ENCODE results near the gene B3GALT4.
"Not testable (repeated sequence)": the region's sequence is repeated elsewhere in the genome, so short reads cannot be mapped to it uniquely, and the experiment has no call there.

The B3GALT4 gene

GRCh38 chr6:33277663-33278391, 904 bp downstream of the B3GALT4 start:
- in situ Hi-C loops (cut with HindIII; ENCODE audit: low sequenced_read_pairs) = no loop called here
- TF ChIP-seq, protein P1, sequence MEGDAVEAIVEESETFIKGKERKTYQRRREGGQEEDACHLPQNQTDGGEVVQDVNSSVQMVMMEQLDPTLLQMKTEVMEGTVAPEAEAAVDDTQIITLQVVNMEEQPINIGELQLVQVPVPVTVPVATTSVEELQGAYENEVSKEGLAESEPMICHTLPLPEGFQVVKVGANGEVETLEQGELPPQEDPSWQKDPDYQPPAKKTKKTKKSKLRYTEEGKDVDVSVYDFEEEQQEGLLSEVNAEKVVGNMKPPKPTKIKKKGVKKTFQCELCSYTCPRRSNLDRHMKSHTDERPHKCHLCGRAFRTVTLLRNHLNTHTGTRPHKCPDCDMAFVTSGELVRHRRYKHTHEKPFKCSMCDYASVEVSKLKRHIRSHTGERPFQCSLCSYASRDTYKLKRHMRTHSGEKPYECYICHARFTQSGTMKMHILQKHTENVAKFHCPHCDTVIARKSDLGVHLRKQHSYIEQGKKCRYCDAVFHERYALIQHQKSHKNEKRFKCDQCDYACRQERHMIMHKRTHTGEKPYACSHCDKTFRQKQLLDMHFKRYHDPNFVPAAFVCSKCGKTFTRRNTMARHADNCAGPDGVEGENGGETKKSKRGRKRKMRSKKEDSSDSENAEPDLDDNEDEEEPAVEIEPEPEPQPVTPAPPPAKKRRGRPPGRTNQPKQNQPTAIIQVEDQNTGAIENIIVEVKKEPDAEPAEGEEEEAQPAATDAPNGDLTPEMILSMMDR (IDR thresholded peaks at IDR 0.05; ENCODE audit: low read depth, low read length) = no peak
- DNase-seq (ENCODE audit: low read depth, low spot score) = no peak
- H3K4me3 ChIP-seq (ENCODE audit: low read depth, low read length) = peak overlapping the region; percentile 41

GRCh38 chr6:33278392-33278741, 1.4 kb downstream of the B3GALT4 start:
- no peak overlapping the region for H3K4me3 ChIP-seq (ENCODE audit: low read depth, low read length)
- TF ChIP-seq, protein P1 (IDR thresholded peaks at IDR 0.05; ENCODE audit: low read depth, low read length) = no peak
- DNase-seq (ENCODE audit: low read depth, low spot score) = no peak
- in situ Hi-C loops (cut with HindIII; ENCODE audit: low sequenced_read_pairs) = no loop called here

DNA sequence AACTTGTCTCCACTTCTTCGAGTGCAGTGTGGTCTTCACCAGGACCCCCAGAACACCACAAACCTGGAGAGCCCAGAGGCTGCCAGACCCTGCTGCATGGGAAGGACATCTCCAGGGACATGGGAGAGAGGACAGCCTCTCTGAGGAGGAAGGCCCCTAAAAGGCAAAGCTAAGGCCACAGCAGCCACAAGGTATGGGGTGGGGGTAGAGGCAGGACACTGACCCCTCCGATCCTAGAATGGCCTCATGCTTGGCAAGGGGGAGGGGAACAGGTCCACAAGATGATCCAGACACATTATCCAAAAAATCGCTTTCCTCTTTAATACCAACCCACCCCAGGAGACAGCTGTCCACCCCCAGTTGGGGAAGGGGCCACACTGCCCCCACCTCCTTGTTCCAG, 1.9 kb downstream of the B3GALT4 start:
- no peak for DNase-seq (ENCODE audit: low read depth, low spot score)
- in situ Hi-C loops (cut with HindIII; ENCODE audit: low sequenced_read_pairs) = no loop called here
- TF ChIP-seq, protein P1 (IDR thresholded peaks at IDR 0.05; ENCODE audit: low read depth, low read length) = no peak
- no peak overlapping the region for H3K4me3 ChIP-seq (ENCODE audit: low read depth, low read length)

- in situ Hi-C loops (cut with HindIII; ENCODE audit: low sequenced_read_pairs) = no loop called here
- TF ChIP-seq, protein P1 (IDR thresholded peaks at IDR 0.05; ENCODE audit: low read depth, low read length) = no peak
- DNase-seq (ENCODE audit: low read depth, low spot score) = no peak
- no peak overlapping the region for H3K4me3 ChIP-seq (ENCODE audit: low read depth, low read length)
These were observed 2.4 kb downstream of the B3GALT4 start for GRCh38 chr6:33279257-33279695.

DNA sequence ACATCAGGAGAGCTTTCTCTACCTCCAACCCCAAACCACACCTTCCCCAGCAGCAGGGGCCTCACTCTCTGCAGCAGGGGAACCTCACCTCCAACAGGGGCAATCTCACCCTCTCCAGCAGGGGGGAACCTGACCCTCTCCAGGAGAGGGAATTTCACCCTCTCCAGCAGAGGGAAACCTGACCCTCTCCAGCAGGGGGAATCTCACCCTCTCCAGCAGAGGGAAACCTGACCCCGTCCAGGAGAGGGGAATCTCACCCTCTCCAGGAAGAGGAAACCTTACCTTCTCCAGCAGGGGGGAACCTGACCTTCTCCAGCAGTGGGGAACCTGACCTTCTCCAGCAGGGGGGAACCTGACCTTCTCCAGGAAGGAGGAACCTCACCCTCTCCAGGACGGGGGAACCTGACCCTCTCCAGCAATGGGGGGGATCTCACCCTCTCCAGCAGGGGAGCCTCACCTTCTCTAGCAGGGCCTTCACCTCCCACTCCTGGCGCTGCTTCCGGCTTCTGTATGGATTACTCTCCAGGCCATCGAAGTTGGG, 3.1 kb downstream of the B3GALT4 start:
- no peak overlapping the region for H3K4me3 ChIP-seq (ENCODE audit: low read depth, low read length)
- peak; percentile 45 for DNase-seq (ENCODE audit: low read depth, low spot score)
- TF ChIP-seq, protein P1 (IDR thresholded peaks at IDR 0.05; ENCODE audit: low read depth, low read length) = peak; percentile 53
- in situ Hi-C loops (cut with HindIII; ENCODE audit: low sequenced_read_pairs) = no loop called here

DNA sequence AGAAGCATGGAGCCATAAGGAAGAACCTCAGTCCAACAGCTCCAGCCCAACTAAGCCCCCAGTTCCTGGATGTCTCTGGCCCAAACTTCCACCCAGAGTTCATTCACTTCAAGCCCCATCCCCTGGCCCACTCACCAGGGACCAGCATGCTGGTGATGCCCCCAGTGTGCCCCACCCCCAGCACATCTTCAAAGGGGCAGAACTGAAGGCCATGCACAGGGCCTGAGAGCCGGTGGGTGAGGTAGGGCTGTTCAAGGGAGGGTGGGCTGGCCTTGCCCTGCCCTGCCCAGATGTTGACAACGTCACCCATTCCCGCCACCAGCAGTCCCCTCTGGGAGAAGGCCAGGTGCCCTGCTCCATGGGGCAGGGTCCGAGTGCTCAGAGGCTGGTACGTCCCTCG, 3.6 kb downstream of the B3GALT4 start:
- in situ Hi-C loops (cut with HindIII; ENCODE audit: low sequenced_read_pairs) = no loop called here
- H3K4me3 ChIP-seq (ENCODE audit: low read depth, low read length) = no peak overlapping the region
- TF ChIP-seq, protein P1 (IDR thresholded peaks at IDR 0.05; ENCODE audit: low read depth, low read length) = no peak
- DNase-seq (ENCODE audit: low read depth, low spot score) = no peak

GRCh38 chr6:33285214-33285613, 8.3 kb downstream of the B3GALT4 start:
- in situ Hi-C loops (cut with HindIII; ENCODE audit: low sequenced_read_pairs); DNase-seq (ENCODE audit: low read depth, low spot score); H3K4me3 ChIP-seq (ENCODE audit: low read depth, low read length): not testable (repeated sequence)
